Measurements from ENCODE around the gene AGAP1. TPM values are rescaled to one million over a fixed set of nuclear protein-coding genes. Genes with fewer than 3 reads are reported as not detected.

The AGAP1 gene
- total and polyA plus RNA-seq, 11 donors, result 5.9 to 21.6 (median 18.9) TPM

GRCh38 chr2:235669983-235670962 lies 176.4 kb downstream of the AGAP1 start:
- WGBS, 4 donors, result 1 to 2% (median 2%) methylated on average over 37 to 148 of the region's 148 CpGs
- TF ChIP-seq POLR2A (IDR thresholded peaks at IDR 0.05), result no peak
- TF ChIP-seq CTCF (IDR thresholded peaks at IDR 0.05), result peak in 11 of 12 donors; percentile 34 to 77 (median 64)
- peak; percentile 68 to 81 (median 72) for DNase-seq
- Histone ChIP-seq H3K27ac (peak overlapping the region in 7 of 12 donors; percentile 24 to 61 (median 46)), H3K9me3 (no peaks in the 10 kb centered on the region), H3K4me1 (peaks cover 0 to 38% (median 15%) of the 10 kb centered on the region in 12 donors), H3K4me3 (peak overlapping the region; percentile 24 to 75 (median 57)), H3K36me3 (no peaks in the 10 kb centered on the region), H3K27me3 (peaks cover 0 to 38% (median 0%) of the 10 kb centered on the region in 9 donors)
- ATAC-seq, result peak; percentile 32 to 79 (median 68)
- intact Hi-C loops (cut with DNase I), result loop anchor here (1.0 to 10.0 kb wide), 11 partner anchors 62 to 535 kb away; partner anchors contain the start of gene AGAP1 (in 2 of the 10)

GRCh38 chr2:235670974-235671787 lies 177.3 kb downstream of the AGAP1 start:
- DNase-seq (no peak), ATAC-seq (no peak)
- intact Hi-C loops (cut with DNase I), result loop anchor here (1.0 to 10.0 kb wide), 10 partner anchors 61 to 536 kb away; partner anchors contain the start of gene AGAP1 (in 1 of the 10)
- H3K4me1 ChIP-seq, result peaks cover 0 to 29% (median 6%) of the 10 kb centered on the region in 12 donors
- 43 to 63% (median 47%) methylated on average over 26 to 64 of the region's 64 CpGs for WGBS, 4 donors
- H3K4me3 ChIP-seq, result peak overlapping the region in 11 of 12 donors; percentile 24 to 75 (median 58)
- H3K27me3 ChIP-seq, result peaks cover 0 to 30% (median 0%) of the 10 kb centered on the region in 9 donors
- peak overlapping the region in 4 of 12 donors; percentile 0 to 61 (median 48) for H3K27ac ChIP-seq
- TF ChIP-seq CTCF (IDR thresholded peaks at IDR 0.05), result no peak
- TF ChIP-seq POLR2A (IDR thresholded peaks at IDR 0.05), result no peak
- no peaks in the 10 kb centered on the region for H3K36me3 ChIP-seq
- no peaks in the 10 kb centered on the region for H3K9me3 ChIP-seq

- Histone ChIP-seq H3K4me1 (peaks cover 0 to 33% (median 11%) of the 10 kb centered on the region in 12 donors), H3K27ac (no peak overlapping the region), H3K4me3 (peak overlapping the region in 2 of 12 donors; percentile 6 to 75), H3K36me3 (no peaks in the 10 kb centered on the region), H3K9me3 (no peaks in the 10 kb centered on the region), H3K27me3 (peaks cover 0 to 26% (median 0%) of the 10 kb centered on the region in 9 donors)
- 77 to 90% (median 85%) methylated on average over 3 of the region's 3 CpGs for WGBS, 4 donors
- ATAC-seq (no peak), DNase-seq (no peak)
- TF ChIP-seq POLR2A (IDR thresholded peaks at IDR 0.05) (no peak), CTCF (IDR thresholded peaks at IDR 0.05) (no peak)
- intact Hi-C loops (cut with DNase I), result loop anchor here (2.0 to 10.0 kb wide), 9 partner anchors 60 to 538 kb away; partner anchors contain the start of gene AGAP1 (in 1 of the 10)
Observed at GRCh38 chr2:235672720-235673119, 178.9 kb downstream of the AGAP1 start.

All from heart left ventricle (tissue), 16 donors.